Measurements from ENCODE around the gene PTPRB. TPM values are rescaled to one million over a fixed set of nuclear protein-coding genes. Genes with fewer than 3 reads are reported as not detected.

PTPRB gene
- total RNA-seq, 1 donor from 2014 or later: 34.4 TPM

DNA sequence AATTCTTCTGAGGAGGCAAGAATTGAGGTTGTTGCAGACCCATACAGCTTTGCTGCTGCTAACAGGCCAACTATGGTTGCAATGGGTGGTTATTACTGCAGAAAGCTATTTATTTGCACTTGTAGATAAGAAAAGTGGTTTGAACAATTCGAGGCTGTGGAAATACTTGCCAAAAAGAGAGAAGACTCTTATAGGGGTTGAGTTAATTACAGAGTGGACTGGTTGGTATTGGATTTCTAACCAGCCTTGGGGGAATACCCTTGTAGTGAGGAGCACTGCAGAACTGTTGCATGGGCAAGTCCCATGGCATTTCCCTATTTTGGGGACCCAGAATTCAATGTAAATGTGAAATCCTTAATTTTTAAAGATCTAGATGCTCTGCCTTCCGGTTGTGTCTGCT lies 150.6 kb downstream of the PTPRB start:
- DNase-seq (no peak), ATAC-seq (no peak)
- intact Hi-C loops (cut with micrococcal nuclease): no loop called here

DNA sequence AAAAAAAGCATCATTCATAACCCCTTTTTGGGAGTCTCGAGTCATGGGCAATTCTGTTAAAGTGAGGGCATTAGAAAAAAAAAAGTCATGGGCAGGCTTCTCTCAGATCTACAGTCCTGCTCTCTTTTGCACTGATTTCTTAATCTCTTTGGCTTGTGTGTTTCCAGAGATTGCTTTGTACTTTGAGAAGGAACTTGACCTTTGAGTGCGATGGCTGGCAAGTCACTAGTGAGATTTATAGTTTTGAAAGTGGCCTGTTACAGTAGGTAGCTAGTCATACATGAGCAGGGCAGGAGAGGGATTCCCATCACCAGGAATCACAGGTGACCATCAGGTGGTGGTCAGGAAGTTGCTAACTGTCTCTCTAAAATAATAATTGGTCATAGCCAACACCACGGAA lies 151.5 kb downstream of the PTPRB start:
- intact Hi-C loops (cut with micrococcal nuclease): no loop called here
- ATAC-seq (no peak), DNase-seq (no peak)

DNA sequence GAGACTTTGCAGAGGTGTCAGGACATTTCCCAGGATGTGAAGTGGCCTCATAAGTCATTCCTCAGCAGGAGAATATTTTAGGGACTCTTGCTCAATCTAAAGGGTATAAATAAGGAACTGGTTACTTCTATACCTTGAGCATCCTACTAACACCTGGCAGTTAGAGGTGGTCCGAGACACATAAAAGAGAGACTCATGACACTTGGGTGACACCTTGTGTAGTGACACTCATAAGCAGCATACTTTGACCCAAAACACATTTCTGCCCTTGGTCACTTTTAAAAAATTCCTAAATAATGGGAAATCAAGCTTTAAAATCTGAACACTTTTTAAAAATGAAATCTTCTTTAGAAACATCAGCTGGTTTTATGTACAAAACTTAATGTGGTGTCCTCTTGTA lies 152.8 kb downstream of the PTPRB start:
- ATAC-seq (no peak), DNase-seq (no peak)
- intact Hi-C loops (cut with micrococcal nuclease): no loop called here

DNA sequence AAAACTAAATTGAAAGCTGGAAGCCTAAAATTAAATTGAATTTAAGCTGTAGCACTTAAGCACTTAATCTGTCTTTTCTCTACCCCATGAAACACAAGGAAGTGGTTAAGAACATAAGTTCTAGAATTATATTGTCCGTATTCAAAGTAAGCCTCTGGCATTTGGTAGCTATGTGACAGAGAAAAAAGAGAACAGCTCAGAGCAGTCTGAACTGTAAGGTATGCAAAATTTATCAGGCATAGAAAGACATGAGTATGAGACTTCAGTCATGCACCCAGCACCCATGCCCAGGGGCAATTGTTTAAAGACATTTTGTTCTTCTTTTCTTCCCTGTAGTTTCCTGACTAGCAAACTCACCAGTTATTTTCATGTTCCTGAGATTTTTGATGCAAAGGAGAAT lies 154.5 kb downstream of the PTPRB start:
- DNase-seq: no peak
- intact Hi-C loops (cut with micrococcal nuclease): no loop called here
- ATAC-seq: no peak

DNA sequence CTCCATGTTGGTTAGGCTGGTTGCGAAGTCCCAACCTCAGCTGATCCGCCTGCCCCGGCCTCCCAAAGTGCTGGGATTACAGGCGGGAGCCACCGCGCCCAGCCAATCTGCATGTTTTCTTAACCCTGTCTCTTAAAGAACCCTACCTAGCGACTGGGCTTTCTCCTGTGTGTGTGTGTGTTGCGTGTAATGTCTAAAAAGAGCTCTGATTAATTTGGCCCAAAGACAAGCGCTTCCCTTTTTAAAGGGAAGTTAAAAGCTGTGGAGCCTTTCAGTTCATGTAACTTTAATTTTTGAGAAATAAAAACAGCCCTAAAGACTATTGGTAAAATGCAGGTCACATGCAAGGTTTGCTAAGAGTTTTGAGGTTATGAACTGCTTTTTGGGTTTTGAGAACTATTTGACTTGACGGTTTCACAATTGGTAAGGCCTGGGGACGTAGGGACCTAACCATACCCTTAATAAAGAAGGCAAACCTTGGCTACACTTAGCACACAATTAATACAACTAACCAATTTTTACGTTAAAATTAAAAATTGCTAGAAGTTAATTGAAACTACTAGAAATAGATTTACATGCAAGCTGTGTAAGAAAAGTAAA lies 167.9 kb downstream of the PTPRB start:
- DNase-seq (no peak), ATAC-seq (no peak)
- intact Hi-C loops (cut with micrococcal nuclease): no loop called here

DNA sequence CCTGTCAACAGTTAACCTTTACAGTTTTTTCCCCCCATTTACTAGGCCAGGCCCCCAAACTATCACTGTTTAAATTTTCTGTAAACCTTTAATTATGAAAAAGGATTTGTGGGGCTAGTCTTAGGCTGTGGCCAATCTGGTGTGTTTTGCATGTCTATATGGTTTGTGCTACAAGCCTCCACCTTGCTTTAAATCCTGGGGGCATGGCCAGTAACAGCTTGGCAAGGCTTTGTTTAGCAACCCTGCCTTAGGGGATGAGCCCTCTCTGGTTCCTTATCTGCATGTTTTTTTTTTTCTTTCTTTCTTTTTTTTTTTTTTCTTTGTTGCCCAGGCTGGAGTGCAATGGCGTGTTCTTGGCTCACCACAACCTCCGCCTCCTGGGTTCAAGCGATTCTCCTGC lies 168.5 kb downstream of the PTPRB start:
- intact Hi-C loops (cut with micrococcal nuclease): no loop called here
- DNase-seq (no peak), ATAC-seq (no peak)

DNA sequence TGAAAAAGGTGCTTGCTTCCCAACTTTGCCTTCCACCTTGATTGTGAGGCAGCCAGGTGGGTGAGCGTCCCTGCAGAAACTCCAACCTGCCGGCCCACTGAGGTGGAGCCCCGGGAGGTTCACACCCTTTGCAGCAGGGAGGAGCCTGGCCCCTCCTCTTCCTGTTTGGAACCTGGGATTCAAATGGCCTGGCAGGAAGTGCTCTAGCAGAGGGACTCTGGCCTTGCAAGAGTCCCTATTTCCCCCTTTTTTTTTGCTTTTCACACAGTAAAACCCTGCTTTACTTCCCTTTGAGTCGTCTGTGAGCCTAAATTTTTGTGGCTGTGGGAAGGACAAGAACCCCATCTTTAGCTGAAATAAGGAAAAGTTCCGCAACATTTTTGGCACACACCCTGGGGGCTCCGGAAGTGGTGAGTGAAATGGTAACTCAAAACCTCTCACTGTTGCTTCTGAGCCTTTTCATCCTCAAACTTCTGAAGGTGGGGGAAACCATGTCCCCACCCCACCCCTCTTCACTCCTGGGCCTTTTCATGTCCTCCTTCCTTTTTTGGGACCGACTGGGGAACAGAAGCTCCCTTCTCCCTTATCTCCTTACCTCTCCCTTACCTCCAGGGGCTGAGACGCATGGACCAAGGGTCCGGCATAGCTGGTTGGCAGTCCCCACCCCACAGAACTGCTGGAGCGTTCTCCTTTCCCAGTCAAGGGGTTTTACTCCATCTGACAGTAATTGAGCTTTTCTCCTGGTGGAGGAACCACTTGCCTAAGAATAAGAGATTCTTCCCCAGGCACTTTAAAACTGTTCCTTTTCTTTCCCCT lies 169.1 kb downstream of the PTPRB start:
- no peak for DNase-seq
- intact Hi-C loops (cut with micrococcal nuclease): no loop called here
- ATAC-seq: no peak

DNA sequence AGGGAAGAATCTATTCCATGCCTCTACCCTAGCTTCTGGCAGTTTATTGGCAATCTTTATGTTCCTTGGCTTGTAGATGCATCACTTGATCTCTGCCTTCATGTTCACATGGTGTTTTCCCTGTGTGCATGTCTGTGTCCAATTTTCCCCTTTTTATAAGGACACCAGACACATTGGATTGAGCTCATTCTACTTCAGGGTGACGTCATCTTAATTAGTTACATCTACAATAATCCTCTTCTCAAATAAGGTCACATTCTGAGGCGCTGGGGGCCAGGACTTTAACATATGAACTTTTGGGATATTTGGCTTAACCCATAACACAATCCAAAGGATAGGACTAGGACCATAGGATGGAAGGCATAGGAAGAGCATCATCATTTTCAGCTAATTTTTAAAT lies 169.8 kb downstream of the PTPRB start:
- intact Hi-C loops (cut with micrococcal nuclease): no loop called here
- ATAC-seq: no peak
- no peak for DNase-seq

DNA sequence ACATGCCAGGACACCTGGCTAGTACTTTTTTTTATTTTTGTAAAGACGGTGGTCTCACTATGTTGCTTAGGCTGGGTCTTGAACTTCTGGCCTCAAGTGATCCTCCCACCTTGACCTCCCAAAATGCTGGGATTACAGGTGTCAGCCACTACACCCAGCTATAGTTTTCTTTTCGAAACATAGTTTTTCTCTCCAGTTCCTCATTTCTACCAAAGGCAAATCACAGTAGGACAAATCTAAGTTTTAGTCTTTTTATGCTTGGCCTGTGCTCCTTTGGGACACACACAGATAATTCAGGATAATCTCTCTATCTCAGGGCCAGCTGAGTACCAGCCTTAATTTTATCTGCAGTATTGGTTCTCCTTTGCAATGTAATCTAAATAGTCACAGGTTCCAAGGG lies 170.5 kb downstream of the PTPRB start:
- intact Hi-C loops (cut with micrococcal nuclease): no loop called here
- ATAC-seq: no peak

More for the DNA sequence above, 170.5 kb downstream of the PTPRB start:
- no peak for DNase-seq

Data from left ventricle myocardium superior (tissue), 1 donor.